ENCODE data around the gene EBF3.

DNA sequence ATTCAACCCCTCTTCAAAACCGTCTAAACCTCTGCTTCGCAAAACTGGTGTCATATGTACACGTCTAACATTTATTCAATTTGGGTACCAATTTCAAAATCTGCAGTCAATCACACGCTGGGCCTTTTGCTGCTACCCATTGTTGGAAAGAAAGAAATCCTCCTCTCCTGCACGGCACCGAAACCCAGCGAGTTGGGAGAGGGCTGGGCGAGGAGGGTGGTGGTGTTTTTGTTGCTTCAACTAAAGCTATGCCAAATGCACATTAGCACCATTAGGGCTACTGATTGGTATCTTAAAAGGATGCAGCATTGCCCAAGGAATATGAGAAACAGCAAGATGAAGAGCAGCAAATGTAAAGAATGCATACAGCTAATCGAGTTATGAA lies 7.8 kb downstream of the EBF3 start:
- TF ChIP-seq, protein P1, sequence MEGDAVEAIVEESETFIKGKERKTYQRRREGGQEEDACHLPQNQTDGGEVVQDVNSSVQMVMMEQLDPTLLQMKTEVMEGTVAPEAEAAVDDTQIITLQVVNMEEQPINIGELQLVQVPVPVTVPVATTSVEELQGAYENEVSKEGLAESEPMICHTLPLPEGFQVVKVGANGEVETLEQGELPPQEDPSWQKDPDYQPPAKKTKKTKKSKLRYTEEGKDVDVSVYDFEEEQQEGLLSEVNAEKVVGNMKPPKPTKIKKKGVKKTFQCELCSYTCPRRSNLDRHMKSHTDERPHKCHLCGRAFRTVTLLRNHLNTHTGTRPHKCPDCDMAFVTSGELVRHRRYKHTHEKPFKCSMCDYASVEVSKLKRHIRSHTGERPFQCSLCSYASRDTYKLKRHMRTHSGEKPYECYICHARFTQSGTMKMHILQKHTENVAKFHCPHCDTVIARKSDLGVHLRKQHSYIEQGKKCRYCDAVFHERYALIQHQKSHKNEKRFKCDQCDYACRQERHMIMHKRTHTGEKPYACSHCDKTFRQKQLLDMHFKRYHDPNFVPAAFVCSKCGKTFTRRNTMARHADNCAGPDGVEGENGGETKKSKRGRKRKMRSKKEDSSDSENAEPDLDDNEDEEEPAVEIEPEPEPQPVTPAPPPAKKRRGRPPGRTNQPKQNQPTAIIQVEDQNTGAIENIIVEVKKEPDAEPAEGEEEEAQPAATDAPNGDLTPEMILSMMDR (conservative IDR thresholded peaks at IDR 0.05): no peak
- TF ChIP-seq EZH2 (IDR thresholded peaks at IDR 0.05; ENCODE audit: low read depth): no peak

Measured in PC-9 (cell line).